HEK293 (cell line): Measurements from ENCODE around the gene GARIN5A.
A peak's percentile ranks its signal among the peaks of the same experiment; 100 is the strongest.

Experiments used
- BCL11A ChIP-seq: fragments of 450-650 bp; formaldehyde crosslinking; IDR thresholded peaks from 2 replicates; pipeline ENCODE4 v1.5.1; 2016; ENCODE audit warnings: low read depth, missing biosample characterization, missing genetic modification characterization
- FEZF1 ChIP-seq: fragments of 450-650 bp; formaldehyde crosslinking; IDR thresholded peaks from 2 replicates; pipeline ENCODE4 v1.5.1; 2016; ENCODE audit warnings: missing biosample characterization, missing genetic modification characterization
- GLI4 ChIP-seq: fragments of 450-650 bp; formaldehyde crosslinking; IDR thresholded peaks from 2 replicates; pipeline ENCODE4 v1.5.1; 2016; ENCODE audit warnings: missing biosample characterization, missing genetic modification characterization
- GLIS1 ChIP-seq: fragments of 450-650 bp; formaldehyde crosslinking; IDR thresholded peaks from 2 replicates; pipeline ENCODE4 v1.5.1; 2016; ENCODE audit warnings: missing biosample characterization, missing genetic modification characterization
- INSM2 ChIP-seq: fragments of 450-650 bp; formaldehyde crosslinking; IDR thresholded peaks from 2 replicates; pipeline ENCODE4 v1.5.1; 2016; ENCODE audit warnings: missing biosample characterization, missing genetic modification characterization
- KLF10 ChIP-seq: fragments of 450-650 bp; IDR thresholded peaks from 2 replicates; pipeline ENCODE4 v1.5.1; 2018; ENCODE audit warnings: missing biosample characterization, mild to moderate bottlenecking, missing genetic modification characterization
- MZF1 ChIP-seq: fragments of 450-650 bp; formaldehyde crosslinking; IDR thresholded peaks from 2 replicates; pipeline ENCODE4 v1.5.1; 2017; ENCODE audit warnings: missing biosample characterization, missing genetic modification characterization, borderline replicate concordance
- TRIM28 ChIP-seq: IDR thresholded peaks from 2 replicates; pipeline ENCODE4 v1.6.1; 2011; ENCODE audit warnings: low read length, control low read depth, borderline replicate concordance
- ZBTB48 ChIP-seq: fragments of 450-650 bp; formaldehyde crosslinking; IDR thresholded peaks from 2 replicates; pipeline ENCODE4 v1.5.1; 2016; ENCODE audit warnings: missing biosample characterization, missing genetic modification characterization
- ZBTB6 ChIP-seq: fragments of 450-650 bp; formaldehyde crosslinking; IDR thresholded peaks from 2 replicates; pipeline ENCODE4 v1.5.1; 2017; ENCODE audit warnings: missing biosample characterization, missing genetic modification characterization
- ZFP3 ChIP-seq: fragments of 450-650 bp; formaldehyde crosslinking; IDR thresholded peaks from 2 replicates; pipeline ENCODE4 v1.5.1; 2016; ENCODE audit warnings: low read depth, missing biosample characterization, missing genetic modification characterization
- ZFP41 ChIP-seq: fragments of 450-650 bp; formaldehyde crosslinking; IDR thresholded peaks from 2 replicates; pipeline ENCODE4 v1.5.1; 2016; ENCODE audit warnings: missing biosample characterization, missing genetic modification characterization, borderline replicate concordance
- ZFP69B ChIP-seq: fragments of 450-650 bp; formaldehyde crosslinking; IDR thresholded peaks from 2 replicates; pipeline ENCODE4 v1.5.1; 2016; ENCODE audit warnings: missing biosample characterization, missing genetic modification characterization
- ZNF112 ChIP-seq: fragments of 450-650 bp; formaldehyde crosslinking; IDR thresholded peaks from 2 replicates; pipeline ENCODE4 v1.5.0; 2017; ENCODE audit warnings: missing biosample characterization, missing genetic modification characterization
- ZNF157 ChIP-seq: fragments of 450-650 bp; formaldehyde crosslinking; IDR thresholded peaks from 2 replicates; pipeline ENCODE4 v1.5.1; 2016; ENCODE audit warnings: missing biosample characterization, missing genetic modification characterization
- ZNF16 ChIP-seq: fragments of 450-650 bp; formaldehyde crosslinking; IDR thresholded peaks from 2 replicates; pipeline ENCODE4 v1.5.1; 2016; ENCODE audit warnings: low read depth, missing biosample characterization, missing genetic modification characterization
- ZNF175 ChIP-seq: fragments of 450-650 bp; formaldehyde crosslinking; IDR thresholded peaks from 2 replicates; pipeline ENCODE4 v1.5.1; 2016; ENCODE audit warnings: missing biosample characterization, missing genetic modification characterization
- ZNF19 ChIP-seq: fragments of 450-650 bp; formaldehyde crosslinking; IDR thresholded peaks from 2 replicates; pipeline ENCODE4; 2016; ENCODE audit warnings: missing biosample characterization, missing genetic modification characterization, low read depth
- ZNF266 ChIP-seq: fragments of 450-650 bp; formaldehyde crosslinking; IDR thresholded peaks from 2 replicates; pipeline ENCODE4 v1.5.1; 2016; ENCODE audit warnings: missing biosample characterization, missing genetic modification characterization, low read depth
- ZNF292 ChIP-seq: fragments of 450-650 bp; formaldehyde crosslinking; IDR thresholded peaks from 2 replicates; pipeline ENCODE4 v1.5.1; 2016; ENCODE audit warnings: low read depth, missing biosample characterization, missing genetic modification characterization, borderline replicate concordance
- ZNF362 ChIP-seq: fragments of 450-650 bp; formaldehyde crosslinking; IDR thresholded peaks from 2 replicates; pipeline ENCODE4 v1.5.1; 2016; ENCODE audit warnings: missing biosample characterization, missing genetic modification characterization
- ZNF423 ChIP-seq: fragments of 450-650 bp; formaldehyde crosslinking; IDR thresholded peaks from 2 replicates; pipeline ENCODE4 v1.5.1; 2016; ENCODE audit warnings: missing biosample characterization, missing genetic modification characterization
- ZNF48 ChIP-seq: fragments of 450-650 bp; formaldehyde crosslinking; IDR thresholded peaks from 2 replicates; pipeline ENCODE4 v1.5.1; 2016; ENCODE audit warnings: missing biosample characterization, missing genetic modification characterization
- ZNF561 ChIP-seq: fragments of 450-650 bp; IDR thresholded peaks from 2 replicates; pipeline ENCODE4 v1.5.1; 2018; ENCODE audit warnings: missing biosample characterization, missing genetic modification characterization, borderline replicate concordance
- ZNF585B ChIP-seq: fragments of 450-650 bp; formaldehyde crosslinking; IDR thresholded peaks from 2 replicates; pipeline ENCODE4 v1.5.1; 2016; ENCODE audit warnings: missing biosample characterization, missing genetic modification characterization
- ZNF623 ChIP-seq: fragments of 450-650 bp; formaldehyde crosslinking; IDR thresholded peaks from 2 replicates; pipeline ENCODE4 v1.5.1; 2016; ENCODE audit warnings: missing biosample characterization, missing genetic modification characterization
- ZNF629 ChIP-seq: fragments of 450-650 bp; formaldehyde crosslinking; IDR thresholded peaks from 2 replicates; pipeline ENCODE4 v1.5.1; 2017; ENCODE audit warnings: missing biosample characterization, missing genetic modification characterization
- ZNF654 ChIP-seq: fragments of 450-650 bp; formaldehyde crosslinking; IDR thresholded peaks from 2 replicates; pipeline ENCODE4 v1.5.1; 2016; ENCODE audit warnings: low read depth, missing biosample characterization, missing genetic modification characterization
- ZNF660 ChIP-seq: fragments of 450-650 bp; IDR thresholded peaks from 2 replicates; pipeline ENCODE4 v1.5.1; 2018; ENCODE audit warnings: missing biosample characterization, mild to moderate bottlenecking, missing genetic modification characterization
- ZNF692 ChIP-seq: fragments of 450-650 bp; formaldehyde crosslinking; IDR thresholded peaks from 2 replicates; pipeline ENCODE4 v1.5.1; 2016; ENCODE audit warnings: missing biosample characterization, missing genetic modification characterization
- ZNF830 ChIP-seq: fragments of 450-650 bp; IDR thresholded peaks from 2 replicates; pipeline ENCODE4 v1.5.0; 2018; ENCODE audit warnings: missing biosample characterization, missing genetic modification characterization, low read depth, mild to moderate bottlenecking, moderate library complexity
- ZNF843 ChIP-seq: fragments of 450-650 bp; formaldehyde crosslinking; IDR thresholded peaks from 2 replicates; pipeline ENCODE4 v1.5.1; 2016; ENCODE audit warnings: missing biosample characterization, missing genetic modification characterization
- TF ChIP-seq, protein P1 (sequence below): fragments of 450-650 bp; formaldehyde crosslinking; IDR thresholded peaks from 2 replicates; pipeline ENCODE4 v1.5.1; 2016; ENCODE audit warnings: missing biosample characterization, missing genetic modification characterization

Gene GARIN5A

GRCh38 chr19:50511069-50511822, 34.6 kb upstream of the GARIN5A start, which contains the start of gene JOSD2 (continued):
- TF ChIP-seq FEZF1 (tag by site-specific recombination) (no peak), ZFP41 (tag by site-specific recombination) (no peak), ZBTB48 (peak; percentile 91), GLI4 (tag by site-specific recombination) (peak; percentile 48; the same call in 1 of the 2 replicates), KLF10 (tag by site-specific recombination) (peak; percentile 80), ZNF623 (tag by site-specific recombination) (no peak), ZBTB6 (0 out of 2 replicates have a peak, but pooled peaks have one; percentile 6), BCL11A (tag by site-specific recombination) (0 out of 2 replicates have a peak, but pooled peaks have one; percentile 13), TRIM28 (peak; percentile 44; the same call in 1 of the 2 replicates), ZNF629 (peak; percentile 100), MZF1 (tag by site-specific recombination) (peak; percentile 59; the same call in 1 of the 2 replicates), ZNF175 (tag by site-specific recombination) (no peak), ZNF585B (tag by site-specific recombination) (no peak), ZNF157 (tag by site-specific recombination) (no peak), ZNF16 (tag by site-specific recombination) (no peak), ZNF112 (tag by site-specific recombination) (no peak), ZNF362 (tag by site-specific recombination) (no peak), GLIS1 (tag by site-specific recombination) (peak; percentile 55), ZNF692 (tag by site-specific recombination) (peak; percentile 74), ZNF48 (tag by site-specific recombination) (no peak), ZFP3 (tag by site-specific recombination) (no peak), ZNF423 (tag by site-specific recombination) (no peak), ZNF292 (tag by site-specific recombination) (no peak), INSM2 (tag by site-specific recombination) (no peak), ZNF660 (tag by site-specific recombination) (peak; percentile 64; the same call in 1 of the 2 replicates), ZNF830 (tag by site-specific recombination) (no peak), ZNF843 (peak; percentile 64; the same call in 1 of the 2 replicates), ZFP69B (tag by site-specific recombination) (peak; percentile 37; the same call in 1 of the 2 replicates), ZNF19 (tag by site-specific recombination) (no peak), ZNF266 (tag by site-specific recombination) (no peak), ZNF654 (no peak), ZNF561 (tag by site-specific recombination) (peak; percentile 99)
- TF ChIP-seq, protein P1, sequence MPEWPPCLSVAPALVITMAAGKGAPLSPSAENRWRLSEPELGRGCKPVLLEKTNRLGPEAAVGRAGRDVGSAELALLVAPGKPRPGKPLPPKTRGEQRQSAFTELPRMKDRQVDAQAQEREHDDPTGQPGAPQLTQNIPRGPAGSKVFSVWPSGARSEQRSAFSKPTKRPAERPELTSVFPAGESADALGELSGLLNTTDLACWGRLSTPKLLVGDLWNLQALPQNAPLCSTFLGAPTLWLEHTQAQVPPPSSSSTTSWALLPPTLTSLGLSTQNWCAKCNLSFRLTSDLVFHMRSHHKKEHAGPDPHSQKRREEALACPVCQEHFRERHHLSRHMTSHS (tag by site-specific recombination), result no peak
